GM12878 (cell line): Measurements from ENCODE around the gene PPM1N. TPM values are rescaled to one million over a fixed set of nuclear protein-coding genes. Genes with fewer than 3 reads are reported as not detected.
A peak's percentile ranks its signal among the peaks of the same experiment; 100 is the strongest.

Experiments used
- ATAC-seq: fragments of 200-7000 bp; cut with Tn5 transposase; 3 replicates; pipeline ENCODE4 v1.9.1; 2020; ENCODE audit warnings: mild to moderate bottlenecking, moderate library complexity
- BruUV-seq: library from RNA; stranded (reverse); fragments of 400-500 nt; replicated peaks from 2 replicates; lab custom pipeline; 2021; lab: Mats Ljungman, UMichigan
- CTCF ChIA-PET: fragments of 300-600 bp; sonication (Branson Sonifier 250); formaldehyde crosslinking; extraction: SDS; loops from one replicate; lab custom pipeline; 2021; ENCODE audit warnings: inconsistent platforms; lab: Yijun Ruan, JAX
- POLR2A ChIA-PET: fragments of 350-600 bp; formaldehyde crosslinking; extraction: SDS; loops from one replicate; lab custom pipeline; 2021; ENCODE audit warnings: inconsistent platforms; lab: Charles Lee
- RAD21 ChIA-PET: fragments of 300-600 bp; sonication (Branson Sonifier 250); formaldehyde crosslinking; loops from one replicate; lab custom pipeline; 2023; ENCODE audit warnings: antibody characterized with exemption; ENCODE audit not compliant: unreplicated experiment; lab: Charles Lee
- SMC1A ChIA-PET: fragments of 300-600 bp; sonication (Branson Sonifier 250); formaldehyde crosslinking; loops from one replicate; lab custom pipeline; 2023; ENCODE audit not compliant: unreplicated experiment, uncharacterized antibody; lab: Charles Lee
- DNase-seq: peaks from one replicate; pipeline ENCODE4 v3.0.0-alpha.2; 2011; ENCODE audit warnings: low read depth, low spot score
- FAIRE-seq: peaks from 3 replicates; lab custom pipeline; 2011; peaks lifted over from hg19 to GRCh38; lab: Jason Lieb, UNC
- H2AFZ ChIP-seq: 2 replicates; pipeline ENCODE4 v1.6.0; 2011; ENCODE audit warnings: low read depth, low read length, control low read depth; ENCODE audit not compliant: control insufficient read depth
- H3K27ac ChIP-seq: 2 replicates; pipeline ENCODE4 v1.5.1; 2011; ENCODE audit warnings: control low read depth; ENCODE audit not compliant: control insufficient read depth, insufficient read depth
- H3K27me3 ChIP-seq, 2 experiments: replicated peaks in 1 of 2; 2 replicates each; pipeline versions ENCODE4 v1.6.0 to v1.6.1; 2011; ENCODE audit warnings: low read length in 1 of 2; ENCODE audit not compliant: control insufficient read depth in 2 of 2, insufficient read depth in 2 of 2
- H3K36me3 ChIP-seq, 2 experiments: 2 replicates each; pipeline ENCODE4 v1.5.1; 2011; ENCODE audit warnings: low read length in 1 of 2; ENCODE audit not compliant: control insufficient read depth in 2 of 2, insufficient read depth in 2 of 2
- H3K4me1 ChIP-seq: 2 replicates; pipeline ENCODE4 v1.6.1; 2011; ENCODE audit warnings: mild to moderate bottlenecking, low read length, moderate library complexity, mixed read lengths; ENCODE audit not compliant: control insufficient read depth, insufficient read depth
- H3K4me2 ChIP-seq: 2 replicates; pipeline ENCODE4 v1.6.0; 2011; ENCODE audit warnings: control low read depth; ENCODE audit not compliant: control insufficient read depth, insufficient read depth
- H3K4me3 ChIP-seq: fragments of 200-600 bp; sonication (generic); 2 replicates; pipeline ENCODE4 v1.5.1; 2016
- H3K79me2 ChIP-seq: 2 replicates; pipeline ENCODE4 v1.6.0; 2011; ENCODE audit warnings: low read length; ENCODE audit not compliant: control insufficient read depth, insufficient read depth
- H3K9ac ChIP-seq: 2 replicates; pipeline ENCODE4 v1.8.0; 2011; ENCODE audit warnings: low read length, control low read depth, mixed read lengths; ENCODE audit not compliant: control insufficient read depth, insufficient read depth
- H3K9me3 ChIP-seq: replicated peaks from 3 replicates; pipeline ENCODE4 v1.5.1; 2011; ENCODE audit warnings: mild to moderate bottlenecking, low read length; ENCODE audit not compliant: control insufficient read depth, insufficient read depth
- H4K20me1 ChIP-seq: 2 replicates; pipeline ENCODE4 v1.6.0; 2011; ENCODE audit not compliant: control insufficient read depth, insufficient read depth
- ATF7 ChIP-seq: fragments of 450-650 bp; IDR thresholded peaks from 2 replicates; pipeline ENCODE4 v1.6.1; 2016; ENCODE audit warnings: low read depth, mild to moderate bottlenecking
- BHLHE40 ChIP-seq, 2 experiments: fragments of 450-650 bp in 1 of 2; IDR thresholded peaks; 2 replicates each; pipeline ENCODE4 v1.6.1; 2011 to 2017; ENCODE audit warnings: low read depth in 2 of 2, borderline replicate concordance in 1 of 2, improper control_type of control experiment in 1 of 2, low read length in 1 of 2, mild to moderate bottlenecking in 1 of 2
- CREB1 ChIP-seq: IDR thresholded peaks from 2 replicates; pipeline ENCODE4 v1.6.1; 2012; ENCODE audit warnings: low read depth, mild to moderate bottlenecking, inconsistent platforms
- CREM ChIP-seq: IDR thresholded peaks from 2 replicates; pipeline ENCODE4 v1.6.1; 2014; ENCODE audit warnings: antibody characterized with exemption, low read depth
- EED ChIP-seq: sonication (generic); IDR thresholded peaks from 2 replicates; pipeline ENCODE4 v1.6.1; 2016; ENCODE audit warnings: antibody characterized with exemption, low read depth
- EGR1 ChIP-seq, 2 experiments: IDR thresholded peaks; 1 replicate in 1 of 2; 2 replicates in 1 of 2; pipeline ENCODE4 v1.6.1; 2011 to 2012; ENCODE audit warnings: low read depth in 2 of 2, low read length in 2 of 2, borderline replicate concordance in 1 of 2, mild to moderate bottlenecking in 1 of 2, moderate library complexity in 1 of 2
- FOXM1 ChIP-seq: IDR thresholded peaks from 2 replicates; pipeline ENCODE4 v1.6.1; 2012; ENCODE audit warnings: low read depth, mild to moderate bottlenecking, inconsistent platforms, low read length, moderate library complexity
- HCFC1 ChIP-seq: fragments of 150-350 bp; IDR thresholded peaks from 2 replicates; pipeline ENCODE4 v1.6.1; 2014; ENCODE audit warnings: low read length
- HDAC6 ChIP-seq: fragments of 200-600 bp; sonication (generic); IDR thresholded peaks from one replicate; pipeline ENCODE4 v1.8.0; 2017; ENCODE audit warnings: antibody characterized with exemption; ENCODE audit not compliant: unreplicated experiment
- IKZF2 ChIP-seq, 2 experiments: fragments of 450-650 bp; IDR thresholded peaks; 2 replicates each; pipeline ENCODE4 v1.6.1; 2017; ENCODE audit warnings: mild to moderate bottlenecking in 2 of 2, moderate library complexity in 2 of 2
- JUNB ChIP-seq: IDR thresholded peaks from 2 replicates; pipeline ENCODE4 v1.6.1; 2016; ENCODE audit warnings: antibody characterized with exemption, mild to moderate bottlenecking
- JUND ChIP-seq: IDR thresholded peaks from 2 replicates; pipeline ENCODE4 v1.6.1; 2012; ENCODE audit warnings: low read depth, mild to moderate bottlenecking, low read length, improper control_type of control experiment, moderate library complexity
- NFXL1 ChIP-seq: fragments of 450-650 bp; IDR thresholded peaks from 2 replicates; pipeline ENCODE4 v1.6.1; 2017; ENCODE audit warnings: antibody characterized with exemption, mild to moderate bottlenecking, borderline replicate concordance
- POLR2AphosphoS2 ChIP-seq: IDR thresholded peaks from 2 replicates; pipeline ENCODE4 v1.6.1; 2011; ENCODE audit warnings: low read depth, mild to moderate bottlenecking, low read length, improper control_type of control experiment, moderate library complexity
- RAD51 ChIP-seq: fragments of 450-650 bp; IDR thresholded peaks from 2 replicates; pipeline ENCODE4 v1.6.1; 2016; ENCODE audit warnings: moderate library complexity, mild to moderate bottlenecking, inconsistent platforms
- RUNX3 ChIP-seq: IDR thresholded peaks from 2 replicates; pipeline ENCODE4 v1.6.1; 2012; ENCODE audit warnings: low read length, inconsistent platforms
- ZBED1 ChIP-seq: IDR thresholded peaks from 2 replicates; pipeline ENCODE4 v1.6.1; 2016; ENCODE audit warnings: borderline replicate concordance
- WGBS: methylation state at CpG from one replicate; pipeline ENCODE4 v1.1.6; 2016; ENCODE audit warnings: low lambda C conversion rate; ENCODE audit not compliant: insufficient replicate concordance, insufficient coverage; ENCODE audit errors: missing lambda C conversion rate; 5-methylcytosine and 5-hydroxymethylcytosine counted together
- in situ Hi-C: fragments of 300-500 bp; cut with MboI; formaldehyde crosslinking; loops from 9 replicates; pipeline ENCODE4 v1.14.3; 2018; ENCODE audit warnings: mixed read lengths
- intact Hi-C: fragments of 100-400 bp; cut with micrococcal nuclease; formaldehyde crosslinking; loops from one replicate; pipeline ENCODE4 v1.14.2; 2022; ENCODE audit not compliant: unreplicated experiment
- polyA plus RNA-seq, 11 experiments: library from polyadenylated mRNA; depleted of rRNA in 4 of 11; unstranded in 6 of 11; stranded (reverse) in 5 of 11; fragments of >200 nt; fragmentation: Nextera tagmentation in 4 of 11; fragmentation: Illumina TruSeq in 1 of 11; extraction: Ambion mirVana in 4 of 11; extraction: Trizol in 1 of 11; gene quantifications; 1 replicate in 1 of 11; 2 replicates in 10 of 11; pipeline versions ENCODE4 v1.2.1 to v1.2.3, GENCODE V29; 2011 to 2016; ENCODE audit warnings: inconsistent platforms in 2 of 11, missing spikeins in 2 of 11, low read depth in 1 of 11
- total RNA-seq, 4 experiments: library from RNA; depleted of rRNA in 3 of 4; stranded (reverse); fragments of >200 nt in 3 of 4; fragmentation: Illumina TruSeq in 1 of 4; extraction: Trizol in 1 of 4; gene quantifications; 2 replicates each; pipeline versions ENCODE4 v1.2.1 to v1.2.3, GENCODE V29; 2013 to 2021
- TF ChIP-seq, protein P1 (sequence below): IDR thresholded peaks from 2 replicates; pipeline ENCODE4 v1.6.1; 2012; ENCODE audit warnings: low read depth, low read length, improper control_type of control experiment
- TF ChIP-seq, protein P2 (sequence below): IDR thresholded peaks from 2 replicates; pipeline ENCODE4 v1.6.1; 2011; ENCODE audit warnings: borderline replicate concordance, low read depth, mild to moderate bottlenecking, moderate library complexity, mixed read lengths, low read length; ENCODE audit not compliant: insufficient read depth; ENCODE audit errors: extremely low read length
- TF ChIP-seq, protein P3 (sequence below): fragments of 450-650 bp; IDR thresholded peaks from 2 replicates; pipeline ENCODE4 v1.6.1; 2016; ENCODE audit warnings: mild to moderate bottlenecking

Gene PPM1N
- total and polyA plus RNA-seq, 10 of the 15 experiments (the other 5 are each of a cell fraction or from before 2014, with no cell fraction given) = 1.6 to 5.4 (median 3.7) TPM

DNA sequence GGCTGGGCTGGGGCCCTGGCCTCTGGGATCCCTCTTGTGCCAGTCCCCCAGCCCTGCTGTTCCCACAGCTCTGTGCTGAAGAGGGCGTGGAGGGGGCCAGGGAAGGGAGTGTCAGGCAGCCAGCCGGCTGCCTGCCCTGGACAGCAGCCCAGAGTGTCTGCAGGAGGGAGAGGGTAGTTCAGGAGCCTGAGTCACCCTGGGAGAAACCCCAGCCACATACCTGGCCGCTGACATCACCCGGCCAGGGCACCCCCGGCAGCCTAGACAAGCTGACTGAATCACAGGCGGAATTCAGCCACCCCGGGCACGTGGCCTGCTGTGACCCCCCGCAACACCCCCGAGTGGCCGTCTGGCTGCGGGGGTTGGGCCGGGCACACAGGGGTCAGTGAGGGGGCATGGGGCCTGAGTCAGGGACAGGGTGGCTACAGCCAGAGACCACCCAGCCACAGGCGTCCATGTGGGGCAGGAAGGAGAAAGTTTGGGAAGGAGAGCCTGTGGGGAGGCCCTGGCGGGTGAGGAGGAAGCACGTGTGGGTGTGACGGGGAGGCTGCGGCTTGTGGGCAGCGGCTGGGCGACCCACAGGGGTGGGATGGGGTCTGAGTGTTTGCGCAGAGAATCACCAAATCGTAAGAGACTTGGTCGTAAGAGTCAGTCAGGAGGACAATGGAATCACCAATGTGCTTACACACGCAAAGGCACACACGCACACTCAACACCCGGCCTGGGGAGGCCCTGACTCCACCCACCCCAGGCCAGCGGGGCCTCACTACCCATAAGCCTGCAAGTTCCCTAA is 42.3 kb upstream of the PPM1N start:
- H3K79me2 ChIP-seq = no peaks in the 10 kb centered on the region
- no peaks in the 10 kb centered on the region for H4K20me1 ChIP-seq
- 20% methylated on average over 27 of the region's 27 CpGs for WGBS
- in situ Hi-C loops = loop anchor here (25.0 kb wide), 1 partner anchor 1694 kb away; the partner anchor contains the start of gene SMG9
- intact Hi-C loops = no loop called here
- DNase-seq = no peak
- peak overlapping the region; percentile 10 for H3K4me2 ChIP-seq
- POLR2A ChIA-PET = interaction anchor here (0.6 to 1.3 kb wide), 6 partner anchors 12 to 35 kb away, joined by 3 to 5 read pairs (median 3); partner anchors contain the start of gene FOSB
- RAD21 ChIA-PET = interaction anchor here (1.0 to 2.9 kb wide), 3 partner anchors 12 to 16 kb away, joined by 4 to 13 read pairs (median 6); partner anchors contain the start of gene FOSB
- H3K4me3 ChIP-seq = no peak overlapping the region
- 0 out of 2 replicates have a peak overlapping the region, but pooled peaks have one; percentile 2 for H3K9ac ChIP-seq
- H2AFZ ChIP-seq = peak overlapping the region; percentile 6
- SMC1A ChIA-PET = interaction anchor here (1.2 to 2.2 kb wide), 3 partner anchors 14 to 23 kb away, joined by 4 to 10 read pairs (median 4); no protein-coding TSS in a partner anchor
- ATAC-seq = peak; percentile 86
- FAIRE-seq = no peak
- no peaks in the 10 kb centered on the region for H3K36me3 ChIP-seq
- CTCF ChIA-PET = interaction anchor here (0.6 to 3.5 kb wide), 11 partner anchors 10 to 877 kb away, joined by 3 to 16 read pairs (median 5); partner anchors contain the start of gene FOSB
- peak overlapping the region; percentile 33 for H3K27ac ChIP-seq
- H3K27me3 ChIP-seq = no peaks in the 10 kb centered on the region
- peaks cover 33% of the 10 kb centered on the region for H3K4me1 ChIP-seq
- H3K9me3 ChIP-seq = no peaks in the 10 kb centered on the region
- no TSS peak for BruUV-seq
- no peak for TF ChIP-seq HCFC1
- peak; percentile 68 for TF ChIP-seq RUNX3
- no peak for TF ChIP-seq EGR1 (IDR thresholded peaks at IDR 0.05; ENCODE audit: borderline replicate concordance in 1 of 2, low read depth in 2 of 2, low read length in 2 of 2)
- TF ChIP-seq HDAC6 = no peak
- TF ChIP-seq, protein P1, sequence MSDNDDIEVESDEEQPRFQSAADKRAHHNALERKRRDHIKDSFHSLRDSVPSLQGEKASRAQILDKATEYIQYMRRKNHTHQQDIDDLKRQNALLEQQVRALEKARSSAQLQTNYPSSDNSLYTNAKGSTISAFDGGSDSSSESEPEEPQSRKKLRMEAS = peak; percentile 18; the same call in 1 of the 2 replicates
- TF ChIP-seq, protein P2, sequence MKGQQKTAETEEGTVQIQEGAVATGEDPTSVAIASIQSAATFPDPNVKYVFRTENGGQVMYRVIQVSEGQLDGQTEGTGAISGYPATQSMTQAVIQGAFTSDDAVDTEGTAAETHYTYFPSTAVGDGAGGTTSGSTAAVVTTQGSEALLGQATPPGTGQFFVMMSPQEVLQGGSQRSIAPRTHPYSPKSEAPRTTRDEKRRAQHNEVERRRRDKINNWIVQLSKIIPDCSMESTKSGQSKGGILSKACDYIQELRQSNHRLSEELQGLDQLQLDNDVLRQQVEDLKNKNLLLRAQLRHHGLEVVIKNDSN = peak; percentile 64
- peak; percentile 64 for TF ChIP-seq ATF7
- no peak for TF ChIP-seq POLR2AphosphoS2
- TF ChIP-seq, protein P3, sequence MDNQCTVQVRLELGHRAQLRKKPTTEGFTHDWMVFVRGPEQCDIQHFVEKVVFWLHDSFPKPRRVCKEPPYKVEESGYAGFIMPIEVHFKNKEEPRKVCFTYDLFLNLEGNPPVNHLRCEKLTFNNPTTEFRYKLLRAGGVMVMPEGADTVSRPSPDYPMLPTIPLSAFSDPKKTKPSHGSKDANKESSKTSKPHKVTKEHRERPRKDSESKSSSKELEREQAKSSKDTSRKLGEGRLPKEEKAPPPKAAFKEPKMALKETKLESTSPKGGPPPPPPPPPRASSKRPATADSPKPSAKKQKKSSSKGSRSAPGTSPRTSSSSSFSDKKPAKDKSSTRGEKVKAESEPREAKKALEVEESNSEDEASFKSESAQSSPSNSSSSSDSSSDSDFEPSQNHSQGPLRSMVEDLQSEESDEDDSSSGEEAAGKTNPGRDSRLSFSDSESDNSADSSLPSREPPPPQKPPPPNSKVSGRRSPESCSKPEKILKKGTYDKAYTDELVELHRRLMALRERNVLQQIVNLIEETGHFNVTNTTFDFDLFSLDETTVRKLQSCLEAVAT = 0 out of 2 replicates have a peak, but pooled peaks have one; percentile 9
- TF ChIP-seq RAD51 = peak; percentile 31; the same call in 1 of the 2 replicates
- TF ChIP-seq CREB1 = peak; percentile 61; the same call in 1 of the 2 replicates
- peak; percentile 33; the same call in 1 of the 2 replicates for TF ChIP-seq EED
- TF ChIP-seq NFXL1 = no peak
- peak; percentile 66 for TF ChIP-seq JUNB
- TF ChIP-seq IKZF2 (IDR thresholded peaks at IDR 0.05) = 0 out of 4 replicates have a peak, but pooled peaks of 1 of the 2 experiments have one; percentile 32
- peak; percentile 35; the same call in 1 of the 2 replicates for TF ChIP-seq JUND
- peak; percentile 66; the same call in 1 of the 2 replicates for TF ChIP-seq CREM
- TF ChIP-seq BHLHE40 (IDR thresholded peaks at IDR 0.05; ENCODE audit: borderline replicate concordance in 1 of 2, low read depth in 2 of 2, low read length in 1 of 2) = peak; percentile 74 to 90
- TF ChIP-seq FOXM1 = no peak
- no peak for TF ChIP-seq ZBED1
